HG03045 (cell line): ENCODE results near the gene ATP6V1B1.
A peak's percentile ranks its signal among the peaks of the same experiment; 100 is the strongest.
"Not testable (repeated sequence)": the region's sequence is repeated elsewhere in the genome, so short reads cannot be mapped to it uniquely, and the experiment has no call there.

Experiments used
- ATAC-seq: cut with Tn5 transposase; IDR thresholded peaks from one replicate; pipeline ENCODE4 v1.9.1; 2021; ENCODE audit warnings: mild to moderate bottlenecking, moderate library complexity; ENCODE audit not compliant: unreplicated experiment

ATP6V1B1 gene

GRCh38 chr2:70987386-70987785 lies 51.7 kb downstream of the ATP6V1B1 start:
- ATAC-seq = no peak

GRCh38 chr2:70988151-70988550 lies 52.5 kb downstream of the ATP6V1B1 start:
- ATAC-seq = no peak

GRCh38 chr2:70988726-70989648 lies 53.3 kb downstream of the ATP6V1B1 start:
- ATAC-seq = no peak

GRCh38 chr2:70990216-70990615 lies 54.5 kb downstream of the ATP6V1B1 start:
- no peak for ATAC-seq

GRCh38 chr2:70991142-70991541 lies 55.4 kb downstream of the ATP6V1B1 start:
- ATAC-seq = no peak

- ATAC-seq = no peak
Measured at GRCh38 chr2:70991742-70992141, 56.0 kb downstream of the ATP6V1B1 start.

- no peak for ATAC-seq
Measured at GRCh38 chr2:70992945-70993853, 57.5 kb downstream of the ATP6V1B1 start.

- peak; percentile 34 for ATAC-seq
Measured at GRCh38 chr2:70994009-70994698, 58.5 kb downstream of the ATP6V1B1 start.

- ATAC-seq = peak; percentile 98
Measured at GRCh38 chr2:70994699-70995425, 59.2 kb downstream of the ATP6V1B1 start, which contains the start of gene TEX261. Gene TEX261, minus strand, starts transcription at chr2:70994873. Its CDS starts 116 bp downstream, at chr2:70994757.

- peak; percentile 27 for ATAC-seq
Measured at GRCh38 chr2:70995426-70995729, 59.7 kb downstream of the ATP6V1B1 start.

- ATAC-seq = not testable (repeated sequence)
Measured at GRCh38 chr2:70998885-70999284, 63.2 kb downstream of the ATP6V1B1 start.

- no peak for ATAC-seq
Measured at GRCh38 chr2:70999362-70999761, 63.7 kb downstream of the ATP6V1B1 start.

GRCh38 chr2:70999931-71000330 lies 64.2 kb downstream of the ATP6V1B1 start:
- ATAC-seq = not testable (repeated sequence)

- peak; percentile 85 for ATAC-seq
Measured at GRCh38 chr2:71000780-71001591, 65.3 kb downstream of the ATP6V1B1 start.

GRCh38 chr2:71001592-71001927 lies 65.9 kb downstream of the ATP6V1B1 start:
- ATAC-seq = no peak

GRCh38 chr2:71001981-71002570 lies 66.4 kb downstream of the ATP6V1B1 start:
- ATAC-seq = no peak

- ATAC-seq = no peak
Measured at GRCh38 chr2:71003396-71003795, 67.7 kb downstream of the ATP6V1B1 start.

GRCh38 chr2:71003966-71004755 lies 68.5 kb downstream of the ATP6V1B1 start:
- no peak for ATAC-seq
